GM23338 (cell line): ENCODE results near the gene UBE2C. TPM values are rescaled to one million over a fixed set of nuclear protein-coding genes. Genes with fewer than 3 reads are reported as not detected.

ENCODE experiments used
- ATAC-seq: fragments of 200-7000 bp; cut with Tn5 transposase; 3 replicates; pipeline ENCODE4 v1.9.1; 2020
- DNase-seq: peaks from one replicate; pipeline ENCODE4 v3.0.0-alpha.2; 2015; ENCODE audit warnings: low spot score
- H2AFZ ChIP-seq: fragments of 200-600 bp; sonication (generic); 2 replicates; pipeline ENCODE4 v1.8.0; 2016; ENCODE audit warnings: antibody characterized with exemption, mild to moderate bottlenecking, moderate library complexity
- H3F3A ChIP-seq: fragments of 200-600 bp; sonication (generic); replicated peaks from 2 replicates; pipeline ENCODE4 v1.8.0; 2017; ENCODE audit warnings: antibody characterized with exemption, mixed run types, low read depth
- H3K27ac ChIP-seq: fragments of 200-600 bp; sonication (generic); 2 replicates; pipeline ENCODE4 v1.6.1; 2016; ENCODE audit warnings: low read depth
- H3K27me3 ChIP-seq: fragments of 200-600 bp; sonication (generic); 2 replicates; pipeline ENCODE4 v1.8.0; 2016; ENCODE audit warnings: mild to moderate bottlenecking, mixed run types, moderate library complexity; ENCODE audit not compliant: insufficient read depth
- H3K36me3 ChIP-seq: fragments of 200-600 bp; sonication (generic); 2 replicates; pipeline ENCODE4 v1.8.0; 2016; ENCODE audit warnings: mild to moderate bottlenecking; ENCODE audit not compliant: insufficient read depth
- H3K4me1 ChIP-seq: fragments of 200-600 bp; sonication (generic); 2 replicates; pipeline ENCODE4 v1.8.0; 2016; ENCODE audit warnings: mild to moderate bottlenecking, moderate library complexity; ENCODE audit not compliant: insufficient read depth
- H3K4me2 ChIP-seq: fragments of 200-600 bp; sonication (generic); 2 replicates; pipeline ENCODE4 v1.7.1; 2017; ENCODE audit warnings: mixed run types
- H3K4me3 ChIP-seq: fragments of 200-600 bp; sonication (generic); 2 replicates; pipeline ENCODE4 v1.6.1; 2016; ENCODE audit warnings: mixed run types
- H3K79me2 ChIP-seq: fragments of 200-600 bp; sonication (generic); replicated peaks from 2 replicates; pipeline ENCODE4 v1.8.0; 2017; ENCODE audit warnings: mild to moderate bottlenecking; ENCODE audit not compliant: insufficient read depth
- H3K9me2 ChIP-seq: fragments of 200-600 bp; sonication (generic); 2 replicates; pipeline ENCODE4 v1.8.0; 2017; ENCODE audit not compliant: insufficient read depth
- H4K20me1 ChIP-seq: fragments of 200-600 bp; sonication (generic); replicated peaks from 2 replicates; pipeline ENCODE4 v1.8.0; 2017; ENCODE audit warnings: mild to moderate bottlenecking; ENCODE audit not compliant: insufficient read depth
- H3K27ac Mint-ChIP-seq: 2 replicates; pipeline ENCODE4 v1.8.0; 2020; ENCODE audit warnings: inconsistent platforms, mild to moderate bottlenecking, moderate library complexity, mixed read lengths
- H3K27me3 Mint-ChIP-seq: 3 replicates; pipeline ENCODE4 v1.8.0; 2022; ENCODE audit warnings: low read depth, mild to moderate bottlenecking, moderate library complexity, mixed read lengths, inconsistent platforms; ENCODE audit not compliant: insufficient read depth, poor library complexity
- H3K36me3 Mint-ChIP-seq: 3 replicates; pipeline ENCODE4 v1.8.0; 2021; ENCODE audit warnings: low read depth, mild to moderate bottlenecking, inconsistent platforms, moderate library complexity, mixed read lengths
- H3K4me1 Mint-ChIP-seq: 3 replicates; pipeline ENCODE4 v1.8.0; 2020; ENCODE audit warnings: mild to moderate bottlenecking, inconsistent platforms, mixed read lengths
- H3K4me3 Mint-ChIP-seq: 3 replicates; pipeline ENCODE4 v1.8.0; 2021; ENCODE audit warnings: moderate library complexity, mild to moderate bottlenecking, inconsistent platforms, mixed read lengths
- H3K9me3 Mint-ChIP-seq: 3 replicates; pipeline ENCODE4 v1.8.0; 2020; ENCODE audit warnings: moderate library complexity, mild to moderate bottlenecking, inconsistent platforms, mixed read lengths
- CTCF ChIP-seq, 2 experiments: fragments of 200-600 bp in 1 of 2; sonication (generic) in 1 of 2; conservative IDR thresholded peaks; 2 replicates each; pipeline versions ENCODE4 v1.5.1 to v1.6.1; 2016 to 2017; ENCODE audit warnings: antibody characterized with exemption in 2 of 2, low read depth in 2 of 2, mild to moderate bottlenecking in 2 of 2, moderate library complexity in 1 of 2
- ETS1 ChIP-seq: IDR thresholded peaks from 2 replicates; pipeline ENCODE4 v1.6.1; 2016; ENCODE audit warnings: antibody characterized with exemption
- EZH2 ChIP-seq: fragments of 200-600 bp; sonication (generic); IDR thresholded peaks from one replicate; pipeline ENCODE4 v1.8.0; 2017; ENCODE audit warnings: antibody characterized with exemption, mild to moderate bottlenecking, low read depth; ENCODE audit not compliant: unreplicated experiment
- EZH2phosphoT487 ChIP-seq: fragments of 200-600 bp; sonication (generic); IDR thresholded peaks from one replicate; pipeline ENCODE4 v1.8.1; 2018; ENCODE audit warnings: antibody characterized with exemption; ENCODE audit not compliant: unreplicated experiment
- NANOG ChIP-seq: IDR thresholded peaks from 2 replicates; pipeline ENCODE4 v1.6.1; 2016; ENCODE audit warnings: antibody characterized with exemption, borderline replicate concordance
- POLR2AphosphoS5 ChIP-seq: IDR thresholded peaks from 2 replicates; pipeline ENCODE4 v1.6.1; 2016; ENCODE audit warnings: antibody characterized with exemption, low read depth
- ZNF114 ChIP-seq: fragments of 250-450 bp; sonication (Bioruptor Pico); IDR thresholded peaks from 2 replicates; pipeline ENCODE4 v1.5.0; 2020; ENCODE audit warnings: mild to moderate bottlenecking, moderate library complexity
- ZNF331 ChIP-seq: fragments of 250-450 bp; sonication (Bioruptor Pico); IDR thresholded peaks from 2 replicates; pipeline ENCODE4 v1.5.0; 2020; ENCODE audit warnings: low read depth, mild to moderate bottlenecking, moderate library complexity
- ZNF462 ChIP-seq: fragments of 250-450 bp; sonication (Bioruptor Pico); IDR thresholded peaks from 2 replicates; pipeline ENCODE4 v1.5.0; 2020; ENCODE audit warnings: mild to moderate bottlenecking, moderate library complexity
- polyA plus RNA-seq: library from polyadenylated mRNA; unstranded; fragments of >200 nt; fragmentation: Nextera tagmentation; extraction: Ambion mirVana; gene quantifications from 2 replicates; pipeline ENCODE4 v1.2.1, GENCODE V29; 2016
- total RNA-seq: library from RNA; depleted of rRNA; stranded (reverse); fragments of >200 nt; shearing (Covaris generic); gene quantifications from 2 replicates; pipeline ENCODE4 v1.2.3, GENCODE V29; 2014

Gene UBE2C
- total and polyA plus RNA-seq, 2 experiments from 2014 or later: 247 to 698 TPM

GRCh38 chr20:45833883-45834796 is 21.7 kb downstream of the UBE2C start:
- Histone ChIP-seq H3F3A (peaks cover 15% of the 10 kb centered on the region), H4K20me1 (peaks cover 13% of the 10 kb centered on the region), H3K9me2 (no peaks in the 10 kb centered on the region), H2AFZ (peak overlapping the region; percentile 93; the same call in 1 of the 2 replicates), H3K79me2 (0 out of 2 replicates have a peak, but pooled peaks cover 3% of the 10 kb centered on the region), H3K27ac (peak overlapping the region; percentile 91), H3K27me3 (no peaks in the 10 kb centered on the region), H3K4me2 (peak overlapping the region; percentile 85), H3K36me3 (no peaks in the 10 kb centered on the region), H3K4me3 (peak overlapping the region; percentile 82), H3K4me1 (peaks cover 20% of the 10 kb centered on the region; the same call in 1 of the 2 replicates)
- DNase-seq (peak; percentile 84), ATAC-seq (peak; percentile 88)
- TF ChIP-seq POLR2AphosphoS5 (peak; percentile 79), ETS1 (no peak), ZNF462 (CRISPR knock-in tag) (no peak), ZNF114 (CRISPR knock-in tag) (no peak), EZH2 (no peak), EZH2phosphoT487 (no peak), NANOG (no peak), CTCF (conservative IDR thresholded peaks at IDR 0.05; ENCODE audit: low read depth in 2 of 2) (no peak), ZNF331 (CRISPR knock-in tag) (no peak)
- Mint-ChIP-seq H3K27me3 (peaks cover 16% of the 10 kb centered on the region), H3K4me3 (peak overlapping the region; percentile 77), H3K4me1 (peaks cover 12% of the 10 kb centered on the region), H3K27ac (no peak overlapping the region), H3K9me3 (no peaks in the 10 kb centered on the region; the same call in 2 of the 3 replicates), H3K36me3 (peaks cover 14% of the 10 kb centered on the region; the same call in 2 of the 3 replicates)
